Thyroid gland (tissue), 4 donors: ENCODE results near the gene NFIB.

ENCODE experiments used
- CTCF ChIP-seq, 6 experiments: fragments of 200-600 bp in 3 of 6; fragments of 450-650 bp in 3 of 6; sonication (generic) in 3 of 6; IDR thresholded peaks; one replicate each; pipeline ENCODE4 v1.5.1; 2016 to 2019; ENCODE audit warnings: antibody characterized with exemption in 6 of 6, mild to moderate bottlenecking in 2 of 6, inconsistent platforms in 1 of 6, moderate library complexity in 1 of 6
- POLR2A ChIP-seq, 2 donors: fragments of 450-650 bp; IDR thresholded peaks; one replicate each; pipeline ENCODE4 v1.6.1; 2017; ENCODE audit warnings: antibody characterized with exemption in 2 of 2, mild to moderate bottlenecking in 2 of 2, moderate library complexity in 1 of 2

GRCh38 chr9:14144215-14144614 lies 169.7 kb downstream of the NFIB start:
- TF ChIP-seq CTCF (IDR thresholded peaks at IDR 0.05), result no peak
- TF ChIP-seq POLR2A (IDR thresholded peaks at IDR 0.05), result no peak
